Measurements from ENCODE around the gene SMIM12. TPM values are rescaled to one million over a fixed set of nuclear protein-coding genes. Genes with fewer than 3 reads are reported as not detected.

SMIM12 gene
- polyA plus RNA-seq, 3 donors: 31.8 to 121 (median 93.7) TPM

- TF ChIP-seq CTCF (IDR thresholded peaks at IDR 0.05): no peak
- intact Hi-C loops (cut with micrococcal nuclease): no loop called here
- H3K9me3 Mint-ChIP-seq: peaks cover 0 to 7% (median 0%) of the 10 kb centered on the region in 7 donors
- no peaks in the 10 kb centered on the region for H3K36me3 Mint-ChIP-seq
- H2AFZ ChIP-seq (ENCODE audit: insufficient read depth, low read depth, low read length, poor library complexity, severe bottlenecking): no peak overlapping the region
- no peak overlapping the region for H3K4me3 Mint-ChIP-seq
- no peaks in the 10 kb centered on the region for H3K27me3 ChIP-seq (ENCODE audit: control insufficient read depth in 2 of 2, insufficient read depth in 2 of 2, low read length in 2 of 2)
- H3K9ac ChIP-seq (ENCODE audit: insufficient read depth, low read length, poor library complexity, severe bottlenecking): no peak overlapping the region
- H3K9me3 ChIP-seq (replicated peaks in 1 of 2; ENCODE audit: control insufficient read depth in 1 of 2, insufficient read depth in 1 of 2, low read length in 2 of 2): no peaks in the 10 kb centered on the region
- H3K79me2 ChIP-seq (ENCODE audit: insufficient read depth, low read length): no peaks in the 10 kb centered on the region
- no peaks in the 10 kb centered on the region for H4K20me1 ChIP-seq (ENCODE audit: insufficient read depth, low read length)
- H3K27ac ChIP-seq (ENCODE audit: low read depth in 1 of 2, low read length in 2 of 2): no peak overlapping the region
- H3K27ac Mint-ChIP-seq: no peak overlapping the region
- no peak overlapping the region for H3K4me3 ChIP-seq (replicated peaks in 1 of 3; ENCODE audit: low read depth in 2 of 3, low read length in 3 of 3)
- no peaks in the 10 kb centered on the region for H3K36me3 ChIP-seq (replicated peaks in 1 of 2; ENCODE audit: control insufficient read depth in 1 of 2, insufficient read depth in 2 of 2, low read length in 2 of 2)
- no peaks in the 10 kb centered on the region for H3K4me1 ChIP-seq (ENCODE audit: control insufficient read depth in 1 of 2, insufficient read depth in 2 of 2, low read length in 2 of 2)
- H3K4me2 ChIP-seq (replicated peaks; ENCODE audit: extremely low read depth, low read length, poor library complexity, severe bottlenecking): no peak overlapping the region
- DNase-seq: no peak
- WGBS (ENCODE audit: insufficient coverage): 89% methylated on average over 3 of the region's 3 CpGs
- no peaks in the 10 kb centered on the region for H3K4me1 Mint-ChIP-seq
- peaks cover 4 to 7% (median 5%) of the 10 kb centered on the region in 3 donors for H3K27me3 Mint-ChIP-seq (ENCODE audit: low read depth in 3 of 3)
Measured at GRCh38 chr1:34803770-34804169, 55.8 kb downstream of the SMIM12 start.

Other genes starting within 250 kb of the SMIM12 start
- gene GJB5, start 104.7 kb downstream of the SMIM12 start, polyA plus RNA-seq: under 1 TPM in 1 of 3 donors, not detected in 2; 0.12 TPM
- gene GJB4, start 100.0 kb downstream of the SMIM12 start, polyA plus RNA-seq: not detected
- gene GJB3, start 78.5 kb downstream of the SMIM12 start, polyA plus RNA-seq: not detected
- gene GJA4, start 66.8 kb downstream of the SMIM12 start, polyA plus RNA-seq: not detected
- gene DLGAP3, start 69.9 kb upstream of the SMIM12 start, polyA plus RNA-seq: under 1 TPM; 0.10 to 0.56 (median 0.16) TPM
- 100 to 1,000 TPM in 2 of 3 donors, 10 to 100 TPM in 1; 33.6 to 128 (median 102) TPM for gene TMEM35B, start 125.6 kb upstream of the SMIM12 start, polyA plus RNA-seq
- gene ZMYM6, start 172.2 kb upstream of the SMIM12 start, polyA plus RNA-seq: 10 to 100 TPM in 2 of 3 donors, 1 to 10 TPM in 1; 6.9 to 23.6 (median 11.8) TPM
- gene ZMYM1, start 219.6 kb upstream of the SMIM12 start, polyA plus RNA-seq: 1 to 10 TPM; 3.4 to 6.1 (median 4.5) TPM